Muscle of leg (tissue), 11 donors: ENCODE results near the gene GNB1L. TPM values are rescaled to one million over a fixed set of nuclear protein-coding genes. Genes with fewer than 3 reads are reported as not detected.
"Not testable (repeated sequence)": the region's sequence is repeated elsewhere in the genome, so short reads cannot be mapped to it uniquely, and the experiment has no call there.

Source experiments
- DNase-seq: peaks from one replicate; pipeline ENCODE4 v3.0.0; 2013
- H3K27ac ChIP-seq: one replicate; pipeline ENCODE4 v1.5.1; 2013; ENCODE audit warnings: mild to moderate bottlenecking, low read length, control low read depth
- H3K27me3 ChIP-seq: one replicate; pipeline ENCODE4 v1.6.1; 2013; ENCODE audit warnings: low read length; ENCODE audit not compliant: control insufficient read depth, insufficient read depth
- H3K36me3 ChIP-seq: one replicate; pipeline ENCODE4 v1.6.1; 2013; ENCODE audit warnings: low read length; ENCODE audit not compliant: control insufficient read depth, insufficient read depth
- H3K4me1 ChIP-seq: one replicate; pipeline ENCODE4 v1.6.1; 2013; ENCODE audit warnings: low read length; ENCODE audit not compliant: control insufficient read depth, insufficient read depth
- H3K4me3 ChIP-seq: one replicate; pipeline ENCODE4 v1.5.1; 2013; ENCODE audit warnings: low read length, control low read depth
- H3K9me3 ChIP-seq: replicated peaks from 2 replicates; pipeline ENCODE4 v1.6.1; 2013; ENCODE audit warnings: low read depth, low read length; ENCODE audit not compliant: control insufficient read depth
- WGBS: methylation state at CpG from one replicate; pipeline ENCODE4 v1.1.5; 2013; ENCODE audit warnings: missing lambda C conversion rate; ENCODE audit not compliant: insufficient coverage; 5-methylcytosine and 5-hydroxymethylcytosine counted together
- polyA plus RNA-seq, 8 donors: library from polyadenylated mRNA; unstranded; fragments of 120-200 nt; gene quantifications; one replicate each; pipeline versions ENCODE4 v1.2.1 to v1.2.3, GENCODE V29; 2013; ENCODE audit warnings: inconsistent platforms in 1 of 8, low replicate concordance in 1 of 8; ENCODE audit not compliant: insufficient read length in 8 of 8, insufficient read depth in 1 of 8
- total RNA-seq: library from RNA; stranded (reverse); fragments of 120-200 nt; gene quantifications from one replicate; pipeline ENCODE4 v1.2.4, GENCODE V29; 2013

Gene GNB1L
- total and polyA plus RNA-seq, 9 donors: 3.0 to 6.9 (median 4.6) TPM

DNA sequence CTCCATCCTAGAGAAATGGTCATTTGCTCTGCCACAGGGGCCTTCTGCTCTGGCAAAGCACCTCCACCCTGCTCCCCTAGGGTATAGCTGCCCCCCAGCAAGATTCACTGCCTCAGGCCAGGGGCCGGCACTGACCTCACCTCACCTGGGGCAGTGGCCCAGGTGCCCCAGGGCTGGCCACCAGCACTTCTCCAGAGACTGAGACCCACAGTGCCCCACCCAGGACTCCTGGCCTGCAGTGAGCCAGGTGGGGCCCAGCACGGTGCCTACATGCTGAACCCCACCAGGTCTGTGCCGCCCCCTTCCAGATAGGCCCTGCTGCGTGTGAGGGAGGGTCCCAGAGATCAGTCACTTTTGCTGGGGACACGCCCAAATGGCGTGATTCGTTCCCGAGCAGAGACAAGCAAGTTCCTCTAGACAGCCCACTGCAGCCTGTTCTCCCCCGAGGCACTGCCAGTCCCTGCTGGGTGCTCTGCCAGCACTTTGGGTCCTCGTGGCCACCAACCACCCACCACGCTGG, 10.8 kb downstream of the GNB1L start:
- Histone ChIP-seq H3K4me3 (no peak overlapping the region), H3K36me3 (peaks cover 13% of the 10 kb centered on the region), H3K27me3 (no peaks in the 10 kb centered on the region), H3K27ac (peak overlapping the region; percentile 11), H3K9me3 (peaks cover 4% of the 10 kb centered on the region), H3K4me1 (peaks cover 27% of the 10 kb centered on the region)
- WGBS: 81% methylated on average over 11 of the region's 11 CpGs
- no peak for DNase-seq

DNA sequence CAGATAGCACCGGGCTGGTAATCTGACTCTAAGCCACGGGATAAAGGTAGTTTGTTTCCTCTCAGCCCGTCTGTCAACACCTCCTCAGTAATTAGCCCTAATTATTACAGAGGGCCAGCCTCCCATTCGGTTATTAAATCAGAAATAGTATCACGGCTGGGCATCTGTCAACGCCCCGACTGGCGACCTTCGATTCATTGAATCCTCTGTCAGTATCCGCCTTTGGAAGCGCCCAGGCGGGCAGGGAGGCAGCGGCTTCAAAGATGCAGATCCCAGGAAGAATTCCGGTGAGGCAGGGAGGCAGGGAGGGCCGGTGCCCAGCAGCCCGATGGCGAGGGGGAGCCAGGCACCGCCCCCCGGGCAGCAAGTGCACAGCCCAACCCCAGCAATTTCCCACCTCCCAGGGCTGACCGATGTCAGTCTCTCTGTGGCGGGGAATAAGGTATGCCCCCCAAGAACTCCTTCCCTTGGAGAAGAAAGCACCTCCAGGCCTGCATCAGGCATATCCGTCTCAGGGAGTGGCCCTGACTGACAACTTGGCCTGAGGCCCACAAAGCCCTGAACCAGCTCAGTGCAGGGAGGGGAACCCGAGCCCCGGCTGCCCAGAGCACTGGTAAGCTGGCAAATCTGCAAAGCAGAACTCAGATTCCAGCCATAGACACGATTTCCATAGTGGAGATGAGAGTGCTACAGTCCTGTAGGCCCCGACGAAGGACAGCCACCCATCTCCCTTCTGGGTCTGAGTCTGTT, 11.4 kb downstream of the GNB1L start:
- Histone ChIP-seq H3K36me3 (peaks cover 6% of the 10 kb centered on the region), H3K4me1 (peaks cover 27% of the 10 kb centered on the region), H3K27me3 (no peaks in the 10 kb centered on the region), H3K4me3 (no peak overlapping the region), H3K27ac (no peak overlapping the region), H3K9me3 (peaks cover 4% of the 10 kb centered on the region)
- DNase-seq: no peak
- WGBS: 59% methylated on average over 27 of the region's 27 CpGs

DNA sequence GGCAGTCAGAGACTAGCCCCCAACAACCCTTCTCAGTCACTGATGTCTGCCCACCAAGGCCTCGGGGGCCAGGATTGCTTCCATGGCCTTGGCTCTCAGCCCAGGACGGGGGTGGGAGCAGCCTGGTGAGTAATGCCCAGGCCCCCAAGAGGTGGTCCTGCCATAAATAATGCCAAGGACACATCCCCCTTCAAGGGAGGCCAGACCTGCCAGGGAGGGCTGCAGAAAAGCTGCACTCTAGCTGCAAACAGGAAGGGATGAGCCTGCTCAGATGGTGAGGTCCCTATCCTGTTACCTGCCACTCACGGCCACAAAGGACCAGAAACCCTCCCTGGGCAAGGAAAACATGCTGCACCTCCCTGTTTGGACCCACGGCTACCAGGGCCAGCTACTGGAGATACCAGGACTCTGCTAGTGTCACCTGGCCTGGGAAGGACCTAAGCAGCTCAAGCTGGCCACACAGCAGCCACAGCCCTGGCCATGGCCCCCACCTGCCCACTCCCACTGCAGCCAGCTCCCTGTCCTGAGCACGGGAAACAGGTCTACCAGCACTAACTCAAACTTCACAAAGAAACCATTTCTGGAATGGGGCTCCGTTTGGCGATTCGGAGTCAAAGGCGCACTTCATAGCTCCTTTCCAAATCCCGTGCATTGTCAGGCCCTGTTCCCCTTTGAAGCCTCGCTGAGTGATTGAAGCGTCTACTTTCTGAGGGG, 12.1 kb downstream of the GNB1L start:
- Histone ChIP-seq H3K4me3 (no peak overlapping the region), H3K4me1 (peaks cover 27% of the 10 kb centered on the region), H3K36me3 (peaks cover 6% of the 10 kb centered on the region), H3K27me3 (no peaks in the 10 kb centered on the region), H3K27ac (no peak overlapping the region), H3K9me3 (peaks cover 4% of the 10 kb centered on the region)
- no peak for DNase-seq
- WGBS: 56% methylated on average over 10 of the region's 12 CpGs

DNA sequence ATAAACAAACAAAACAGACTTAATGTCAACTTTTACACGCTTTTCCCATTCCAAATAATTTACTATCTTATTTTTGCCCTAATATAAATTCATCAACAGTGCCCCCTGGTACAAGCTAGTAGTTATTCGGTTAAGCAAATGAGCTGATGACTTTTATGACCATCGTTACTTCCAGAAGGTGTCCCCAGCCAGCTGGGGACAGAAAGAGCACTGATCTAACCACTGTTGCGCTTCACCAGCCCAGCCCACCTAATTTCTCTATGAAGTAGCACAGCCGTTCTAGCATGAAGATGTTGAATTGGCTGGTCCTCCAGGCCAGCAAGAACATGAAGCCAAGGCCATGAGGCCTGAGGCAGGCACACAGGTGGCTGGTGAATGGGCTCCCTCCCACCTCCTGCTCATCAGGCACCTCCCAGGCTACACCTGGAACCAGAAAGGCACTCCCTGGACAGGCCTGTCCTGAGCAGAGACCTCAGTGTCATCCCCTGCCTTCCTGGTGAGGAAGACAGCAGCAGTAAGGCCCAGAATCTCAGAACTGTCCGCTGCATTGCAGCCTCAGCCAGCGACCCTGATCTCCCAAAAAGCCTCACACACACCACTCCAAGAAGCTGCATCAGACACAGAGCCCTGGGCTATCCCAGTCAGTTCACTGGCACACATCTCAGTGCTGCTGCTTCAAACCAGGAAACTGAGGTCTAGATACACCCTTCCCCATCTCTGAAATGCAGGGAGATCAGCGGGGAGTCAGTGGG, 12.9 kb downstream of the GNB1L start:
- no peaks in the 10 kb centered on the region for H3K9me3 ChIP-seq
- H3K27me3 ChIP-seq: no peaks in the 10 kb centered on the region
- 73% methylated on average over 7 of the region's 8 CpGs for WGBS
- peaks cover 27% of the 10 kb centered on the region for H3K4me1 ChIP-seq
- H3K27ac ChIP-seq: no peak overlapping the region
- H3K36me3 ChIP-seq: peaks cover under 1% of the 10 kb centered on the region
- DNase-seq: no peak
- H3K4me3 ChIP-seq: no peak overlapping the region

DNA sequence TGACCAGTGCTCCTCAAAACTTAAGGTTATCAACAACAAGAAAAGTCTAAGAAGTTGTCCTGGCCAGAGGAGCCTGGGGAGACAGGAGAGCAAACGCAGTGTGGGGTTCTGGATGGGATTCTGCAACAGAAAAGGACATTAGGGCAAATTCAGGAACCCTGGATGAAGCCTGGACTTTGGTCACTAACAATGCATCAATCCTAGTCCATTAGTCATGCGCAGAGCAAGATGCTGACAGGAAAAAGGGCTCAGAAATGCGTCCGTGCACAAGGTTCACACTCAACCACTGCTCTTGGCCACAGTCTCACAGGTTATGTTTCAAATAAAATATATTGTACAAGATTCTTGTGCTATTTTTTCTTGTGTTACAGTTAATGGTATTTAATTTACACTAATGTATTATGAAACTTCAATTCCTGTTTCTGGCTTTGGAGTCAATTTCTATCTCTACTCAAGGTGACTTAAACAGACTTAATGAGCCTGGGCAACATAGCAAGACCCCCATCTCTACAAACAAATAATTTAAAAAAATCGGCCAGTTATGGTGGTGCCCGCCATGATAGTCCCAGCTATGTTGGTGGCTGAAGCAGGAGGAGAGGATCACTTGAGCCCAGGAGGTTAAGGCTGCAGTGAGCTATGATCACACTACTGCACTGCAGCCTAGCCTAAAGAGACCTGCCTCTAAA, 13.6 kb downstream of the GNB1L start:
- Histone ChIP-seq H3K36me3 (no peaks in the 10 kb centered on the region), H3K27me3 (no peaks in the 10 kb centered on the region), H3K27ac (no peak overlapping the region), H3K9me3 (no peaks in the 10 kb centered on the region), H3K4me3 (no peak overlapping the region), H3K4me1 (peaks cover 27% of the 10 kb centered on the region)
- no peak for DNase-seq
- WGBS: no CpG with 5 or more reads among the region's 6 CpGs

DNA sequence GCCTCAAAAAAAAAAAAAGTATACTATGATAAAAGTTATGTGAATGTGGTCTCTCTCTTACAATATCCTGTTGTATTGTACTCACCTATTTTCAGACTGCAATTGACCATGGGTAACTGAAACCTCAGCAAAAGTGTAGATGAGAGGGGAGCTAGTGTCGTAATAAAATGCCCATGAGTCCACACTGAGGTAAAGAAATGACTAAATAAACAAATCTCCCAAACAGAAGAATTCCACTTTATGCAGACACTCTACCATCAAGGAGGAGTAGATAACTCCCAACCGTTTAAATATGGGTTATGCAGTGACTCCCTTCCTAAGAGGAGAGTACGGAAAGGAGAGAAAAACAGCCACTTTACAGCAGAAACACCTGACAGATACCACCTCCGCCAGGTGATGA, 14.6 kb downstream of the GNB1L start:
- Histone ChIP-seq H3K36me3 (no peaks in the 10 kb centered on the region), H3K9me3 (no peaks in the 10 kb centered on the region), H3K4me1 (peaks cover 19% of the 10 kb centered on the region), H3K27ac (no peak overlapping the region), H3K4me3 (no peak overlapping the region), H3K27me3 (no peaks in the 10 kb centered on the region)
- no peak for DNase-seq
- WGBS: 100% methylated on average over 1 of the region's 4 CpGs

DNA sequence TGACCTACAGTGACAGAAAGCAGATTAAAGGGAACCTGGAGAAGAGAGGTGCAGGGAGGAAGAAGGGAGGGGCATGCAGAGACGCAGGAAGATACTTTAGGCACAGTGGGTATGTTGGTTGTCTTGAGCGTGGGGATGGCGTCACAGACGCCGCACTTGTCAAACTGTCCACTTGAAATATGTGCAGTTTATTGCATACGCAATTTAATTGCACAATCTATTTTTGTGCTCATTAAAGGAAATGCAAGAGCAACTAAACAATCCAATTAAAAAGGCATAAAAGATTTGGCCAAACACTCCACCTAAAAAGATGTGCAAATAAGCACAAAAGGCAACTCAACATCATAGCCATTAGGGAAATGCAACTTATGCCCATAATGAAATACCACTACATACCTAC, 16.8 kb downstream of the GNB1L start:
- Histone ChIP-seq H3K9me3 (no peaks in the 10 kb centered on the region), H3K36me3 (no peaks in the 10 kb centered on the region), H3K4me1 (no peaks in the 10 kb centered on the region), H3K27ac (no peak overlapping the region), H3K4me3 (no peak overlapping the region), H3K27me3 (no peaks in the 10 kb centered on the region)
- 83% methylated on average over 1 of the region's 6 CpGs for WGBS
- no peak for DNase-seq

DNA sequence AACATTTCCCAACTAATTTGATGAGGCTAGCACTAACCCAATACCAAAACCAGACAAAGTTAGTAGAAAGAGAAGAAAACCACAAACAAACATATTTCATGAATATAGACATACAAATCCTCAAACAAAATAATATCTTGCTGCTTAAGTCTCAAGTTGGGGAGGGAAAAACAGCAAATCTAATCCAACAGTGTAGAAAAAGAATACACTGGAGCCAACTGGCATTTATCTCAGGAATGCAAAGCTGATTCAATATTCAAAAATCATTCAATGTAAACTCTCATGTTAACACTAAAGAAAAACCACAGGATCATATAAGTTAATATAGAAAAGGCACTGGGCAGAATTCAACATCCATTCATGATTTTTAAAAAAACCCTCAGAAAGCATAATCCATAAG, 18.2 kb downstream of the GNB1L start:
- Histone ChIP-seq H3K9me3 (no peaks in the 10 kb centered on the region), H3K27me3 (no peaks in the 10 kb centered on the region), H3K27ac (no peak overlapping the region), H3K4me3 (no peak overlapping the region), H3K4me1 (no peaks in the 10 kb centered on the region), H3K36me3 (no peaks in the 10 kb centered on the region)
- peak; percentile 37 for DNase-seq

DNA sequence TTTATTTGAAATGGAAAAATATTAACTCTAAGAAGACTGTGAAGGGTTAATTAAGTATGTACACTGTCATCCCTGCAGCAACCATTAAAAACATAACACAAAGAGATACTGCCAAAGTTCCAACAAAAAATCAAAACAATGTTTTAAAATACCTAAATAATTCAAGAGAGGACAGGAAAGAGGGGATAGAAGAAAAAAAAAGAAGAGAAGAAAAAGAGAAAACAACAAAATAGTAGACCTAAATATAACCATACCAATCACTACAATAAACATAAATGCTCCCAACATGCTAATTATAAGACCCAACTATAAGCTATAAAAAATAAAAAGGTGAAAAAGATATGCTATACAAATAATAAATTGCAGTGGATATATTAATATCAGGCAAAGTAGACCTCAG, 20.1 kb downstream of the GNB1L start:
- no peak overlapping the region for H3K27ac ChIP-seq
- H3K27me3 ChIP-seq: no peaks in the 10 kb centered on the region
- H3K36me3 ChIP-seq: no peaks in the 10 kb centered on the region
- H3K9me3 ChIP-seq: no peaks in the 10 kb centered on the region
- no peak overlapping the region for H3K4me3 ChIP-seq
- no peak for DNase-seq
- no peaks in the 10 kb centered on the region for H3K4me1 ChIP-seq

DNA sequence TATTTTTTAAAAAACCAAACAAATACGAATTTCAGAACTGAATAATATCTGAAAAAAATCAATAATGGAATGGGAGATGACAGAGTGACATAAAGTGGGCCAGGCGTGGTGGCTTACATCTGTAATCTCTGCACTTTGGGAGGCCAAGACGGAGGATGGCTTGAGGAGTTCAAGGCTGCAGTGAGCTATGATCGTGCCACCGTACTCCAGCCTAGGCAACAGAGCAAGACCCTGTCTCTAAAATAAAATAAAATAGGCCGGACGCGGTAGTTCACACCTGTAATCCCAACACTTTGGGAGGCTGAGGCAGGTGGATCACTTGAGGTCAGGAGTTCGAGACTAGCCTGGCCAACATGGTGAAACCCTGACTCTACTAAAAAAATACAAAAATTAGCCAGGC, 21.3 kb downstream of the GNB1L start:
- not testable (repeated sequence) for H3K4me3 ChIP-seq, H3K4me1 ChIP-seq, H3K27ac ChIP-seq, DNase-seq, H3K9me3 ChIP-seq, H3K36me3 ChIP-seq, H3K27me3 ChIP-seq
- 69% methylated on average over 3 of the region's 9 CpGs for WGBS
